HEK293T (cell line): ENCODE results near the gene CELSR2.

Experiments used
- BHLHE40 ChIP-seq: fragments of 450-650 bp; IDR thresholded peaks from 2 replicates; pipeline ENCODE4 v1.6.1; 2016; ENCODE audit warnings: mild to moderate bottlenecking, moderate library complexity, borderline replicate concordance
- ELF4 ChIP-seq: fragments of 450-650 bp; IDR thresholded peaks from 2 replicates; pipeline ENCODE4 v1.6.1; 2017; ENCODE audit warnings: antibody characterized with exemption
- FOXA1 ChIP-seq: fragments of 450-650 bp; IDR thresholded peaks from 2 replicates; pipeline ENCODE4 v1.6.1; 2016; ENCODE audit warnings: mild to moderate bottlenecking
- FOXM1 ChIP-seq: fragments of 450-650 bp; IDR thresholded peaks from 2 replicates; pipeline ENCODE4 v1.6.1; 2017; ENCODE audit warnings: mild to moderate bottlenecking, borderline replicate concordance
- LEF1 ChIP-seq: fragments of 450-650 bp; IDR thresholded peaks from 2 replicates; pipeline ENCODE4 v1.6.1; 2017; ENCODE audit warnings: mild to moderate bottlenecking, borderline replicate concordance
- SP1 ChIP-seq: fragments of 450-650 bp; IDR thresholded peaks from 2 replicates; pipeline ENCODE4 v1.6.1; 2017
- ZNF384 ChIP-seq: fragments of 450-650 bp; IDR thresholded peaks from 2 replicates; pipeline ENCODE4 v1.6.1; 2016

GRCh38 chr1:109274533-109275476 lies 25.5 kb downstream of the CELSR2 start:
- no peak for TF ChIP-seq FOXA1
- TF ChIP-seq SP1: no peak
- no peak for TF ChIP-seq BHLHE40
- TF ChIP-seq LEF1: no peak
- TF ChIP-seq ELF4: no peak
- TF ChIP-seq FOXM1: no peak
- TF ChIP-seq ZNF384: no peak
